Stimulated activated CD4-positive, alpha-beta T cell treated with anti-CD3 and anti-CD28 coated beads, TNF-alpha, amount 100 ng/mL, for 4 hours (primary cell): ENCODE results near the gene PRDM1.
A peak's percentile ranks its signal among the peaks of the same experiment; 100 is the strongest.

Source experiments
- DNase-seq, 3 experiments: peaks; one replicate each; pipeline ENCODE4 v3.0.0-alpha.2; 2020; ENCODE audit warnings: low read depth in 3 of 3

Gene PRDM1

DNA sequence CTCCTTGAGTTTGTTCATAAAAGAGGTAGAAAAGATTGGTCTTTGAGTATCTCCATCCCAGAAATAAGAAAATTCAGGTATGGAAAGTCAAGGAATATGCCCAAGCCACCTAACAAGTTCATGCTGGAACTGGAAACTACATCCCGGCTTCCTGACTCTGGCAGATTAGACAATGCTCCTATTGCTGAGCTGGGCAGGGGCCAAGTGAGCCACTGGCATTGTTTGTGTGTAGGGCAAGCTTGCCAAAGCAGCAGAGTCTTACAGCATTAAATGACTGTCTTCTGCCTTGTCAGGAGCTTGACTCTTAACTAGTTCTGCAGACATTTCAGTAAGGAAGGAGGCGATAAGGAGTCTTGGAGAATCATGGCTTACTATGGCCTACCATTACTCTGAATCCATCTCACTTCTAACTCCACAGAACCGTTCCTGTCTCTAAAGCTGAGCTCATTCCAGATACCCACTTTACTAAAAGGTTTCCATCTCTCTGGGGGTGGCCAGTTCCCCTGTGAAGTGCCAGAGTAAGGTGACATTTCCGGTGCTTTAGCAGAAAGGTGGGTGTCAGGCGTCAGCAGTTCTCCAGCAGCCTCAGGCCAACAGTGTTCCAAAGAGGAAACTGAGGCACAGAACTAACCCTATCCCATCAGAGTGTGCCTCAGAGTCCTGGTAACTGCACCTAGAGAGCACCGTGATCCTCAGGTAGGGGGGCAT lies 30.1 kb downstream of the PRDM1 start:
- no peak for DNase-seq

DNA sequence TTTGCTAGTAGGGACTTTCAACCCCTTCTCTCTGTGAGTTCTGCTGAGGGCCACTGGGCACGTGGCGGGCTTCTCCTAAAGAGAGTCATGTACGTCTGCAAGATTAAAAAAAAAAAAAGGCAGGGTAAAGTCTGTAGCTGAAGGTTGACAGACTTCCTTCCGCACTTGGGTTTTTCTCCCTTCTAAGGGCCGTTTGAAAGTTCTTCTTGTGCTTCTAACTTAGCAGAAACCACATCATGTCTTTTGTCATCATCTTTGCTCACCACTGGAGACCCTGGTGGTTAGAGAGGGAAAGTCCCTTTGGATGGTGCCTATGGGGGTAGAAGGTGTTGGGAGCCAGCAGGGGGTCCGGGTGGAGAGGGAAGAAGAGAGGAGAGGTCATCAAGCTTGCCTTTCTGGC lies 31.4 kb downstream of the PRDM1 start:
- DNase-seq: peak in 1 of 3 experiments; percentile 47

DNA sequence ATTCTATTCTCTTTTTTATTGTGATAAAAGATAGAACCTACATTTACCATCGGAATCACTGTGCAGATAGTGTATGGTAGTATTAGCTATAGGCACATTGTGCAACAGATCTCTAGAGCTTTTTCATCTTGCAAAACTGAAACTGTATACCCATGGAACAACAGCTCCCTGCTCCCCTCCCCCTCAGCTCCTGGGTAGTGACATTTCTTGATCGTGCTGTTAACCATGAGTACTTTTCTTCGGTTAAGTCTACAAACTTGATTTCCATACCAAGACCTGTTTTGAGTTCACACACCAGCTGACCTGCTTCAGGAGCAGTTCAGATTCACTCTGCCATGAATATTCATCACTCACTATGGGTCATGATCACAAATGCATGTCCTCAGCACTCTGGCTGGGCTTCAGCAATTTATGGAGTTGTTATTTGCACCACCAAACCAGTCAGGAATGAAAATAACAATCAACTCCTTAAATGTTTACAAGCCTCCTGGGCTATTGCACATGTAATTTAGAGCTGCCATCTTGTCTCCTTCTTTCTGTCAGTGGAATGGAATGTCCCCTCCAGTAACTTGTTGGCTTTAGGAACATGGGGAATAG lies 32.8 kb downstream of the PRDM1 start:
- no peak for DNase-seq

DNA sequence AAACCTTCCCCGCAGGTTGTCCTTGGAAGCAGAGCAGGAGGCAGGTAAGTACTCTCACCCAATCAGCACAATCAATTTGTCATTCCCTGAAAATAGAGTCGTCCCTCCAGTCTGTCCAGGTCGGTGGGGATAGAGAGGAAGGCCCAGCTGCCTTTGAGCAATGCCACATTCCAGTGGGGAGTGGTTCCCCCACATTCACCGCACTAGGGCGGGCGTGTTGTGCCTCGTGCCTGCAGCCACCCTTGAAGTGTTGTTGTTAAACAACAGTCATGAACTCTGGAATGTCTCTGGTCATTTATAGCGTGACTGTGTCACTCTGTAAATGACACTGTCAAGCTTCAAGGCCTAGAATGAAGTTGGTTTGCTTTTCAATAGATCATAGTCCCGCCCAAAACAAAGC lies 33.4 kb downstream of the PRDM1 start:
- DNase-seq: no peak

DNA sequence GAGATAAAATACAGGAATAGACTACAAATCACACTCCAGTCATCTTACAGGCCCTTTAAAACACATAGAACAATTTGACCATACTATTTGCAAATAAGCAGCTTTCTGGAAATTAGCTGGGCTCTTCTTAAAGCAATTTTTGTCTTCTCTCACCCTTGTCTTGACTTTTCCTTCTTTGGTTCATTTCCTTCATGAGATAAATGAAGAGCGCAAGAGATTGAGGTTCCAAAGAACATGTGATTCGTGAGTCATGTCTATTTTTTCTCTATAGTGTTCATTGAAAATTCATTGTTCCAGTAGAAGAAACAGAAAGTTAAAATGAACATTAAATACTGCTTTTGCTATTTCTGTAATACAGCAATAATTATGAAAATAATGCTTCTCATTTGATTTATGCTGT lies 33.9 kb downstream of the PRDM1 start:
- no peak for DNase-seq

DNA sequence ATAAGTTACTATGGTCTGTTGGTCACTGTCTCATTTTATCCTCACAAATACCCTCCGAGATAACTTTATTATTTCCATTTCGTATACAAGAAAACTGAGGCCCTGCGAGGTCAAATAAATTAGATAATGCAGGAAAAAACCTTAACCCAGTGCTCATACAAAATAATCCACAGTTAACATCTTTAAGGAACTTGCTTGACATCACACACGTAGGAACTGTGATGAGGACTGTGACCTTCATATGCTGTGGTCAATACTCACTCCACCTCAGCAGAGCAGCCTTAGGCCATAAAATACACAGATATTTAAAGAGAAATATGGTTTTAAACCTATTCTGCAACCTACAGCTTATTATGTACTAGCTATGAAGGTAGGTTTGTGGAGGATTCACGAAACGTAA lies 34.3 kb downstream of the PRDM1 start:
- no peak for DNase-seq

DNA sequence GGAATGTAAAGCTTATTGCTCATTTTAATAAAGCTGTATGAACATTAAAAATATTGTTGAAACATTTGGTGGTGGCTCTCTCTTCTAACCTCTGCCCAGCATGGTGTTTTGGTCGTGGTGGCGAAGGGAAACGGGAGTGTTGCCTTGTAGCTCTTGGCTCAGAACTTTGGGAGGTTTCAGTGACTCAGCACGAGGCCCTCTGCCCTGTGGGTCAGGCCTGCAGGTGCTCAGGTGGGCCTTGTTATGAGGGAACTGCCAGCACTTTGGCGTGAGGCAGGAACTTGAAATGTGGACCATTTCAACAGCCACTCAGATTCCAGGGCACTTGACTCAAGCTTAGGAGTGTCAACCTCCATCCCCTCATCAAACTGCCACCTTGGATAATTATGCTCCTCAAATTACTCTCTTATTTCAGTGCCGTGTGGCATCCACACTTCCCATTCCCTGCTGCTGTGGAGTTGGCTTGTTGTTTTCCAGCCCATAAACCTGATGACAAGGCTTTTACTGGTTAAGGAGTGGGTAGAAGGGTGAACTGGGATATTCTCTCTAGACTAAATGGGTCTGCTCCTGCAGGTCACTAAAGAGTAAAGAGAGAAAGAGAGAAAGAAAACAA lies 36.3 kb downstream of the PRDM1 start:
- DNase-seq: no peak

DNA sequence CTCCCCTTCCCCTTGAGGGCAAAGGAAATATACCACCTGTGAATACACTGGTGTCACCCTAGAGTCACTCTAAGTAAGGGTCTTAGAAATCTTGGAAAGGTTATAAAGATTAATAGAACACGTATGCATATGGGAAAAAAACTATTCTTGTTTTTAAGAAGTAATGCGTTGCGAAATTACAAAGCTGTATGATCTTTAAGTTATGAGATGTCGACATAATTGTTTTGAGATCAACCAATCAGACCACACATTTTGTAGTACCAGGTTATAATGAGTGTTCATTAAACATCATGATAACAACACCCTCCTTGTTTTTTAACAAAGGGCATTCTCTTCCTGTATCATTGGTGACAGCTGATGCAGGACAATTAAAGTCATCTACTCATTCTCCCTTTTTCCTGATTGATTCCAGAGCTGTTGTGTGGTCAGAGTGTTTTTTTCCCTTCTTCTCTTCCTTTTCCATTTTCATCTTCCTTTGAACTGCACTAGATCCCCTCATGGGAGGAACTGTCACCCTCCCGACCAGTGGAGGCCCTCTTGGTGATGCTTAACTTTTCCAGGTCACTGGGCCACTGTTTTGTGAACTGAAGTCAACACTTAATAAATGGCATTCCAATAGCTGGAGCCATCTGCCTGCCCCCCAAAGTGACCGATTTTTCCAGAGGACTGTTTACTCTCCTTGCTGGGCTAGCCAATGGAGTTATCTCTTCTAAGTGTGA lies 37.0 kb downstream of the PRDM1 start:
- no peak for DNase-seq

DNA sequence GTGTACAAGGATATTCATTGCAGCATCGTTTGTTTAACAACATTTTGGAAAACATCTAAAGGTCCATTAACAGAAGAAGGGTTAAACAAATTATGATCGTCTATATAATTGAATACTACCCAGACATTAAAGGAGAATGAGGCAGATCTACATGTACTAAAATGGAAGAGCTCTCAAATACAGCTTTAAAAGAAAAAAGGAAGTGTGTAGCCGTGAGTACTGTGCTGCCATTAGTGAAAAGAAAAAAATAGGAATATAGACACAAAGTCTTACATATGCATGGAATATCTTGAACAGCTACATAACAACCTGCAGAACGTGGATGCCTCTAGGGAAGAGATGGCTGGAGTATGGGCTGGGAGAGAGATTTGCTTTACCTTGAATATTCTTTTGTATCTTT lies 37.9 kb downstream of the PRDM1 start:
- DNase-seq: no peak

DNA sequence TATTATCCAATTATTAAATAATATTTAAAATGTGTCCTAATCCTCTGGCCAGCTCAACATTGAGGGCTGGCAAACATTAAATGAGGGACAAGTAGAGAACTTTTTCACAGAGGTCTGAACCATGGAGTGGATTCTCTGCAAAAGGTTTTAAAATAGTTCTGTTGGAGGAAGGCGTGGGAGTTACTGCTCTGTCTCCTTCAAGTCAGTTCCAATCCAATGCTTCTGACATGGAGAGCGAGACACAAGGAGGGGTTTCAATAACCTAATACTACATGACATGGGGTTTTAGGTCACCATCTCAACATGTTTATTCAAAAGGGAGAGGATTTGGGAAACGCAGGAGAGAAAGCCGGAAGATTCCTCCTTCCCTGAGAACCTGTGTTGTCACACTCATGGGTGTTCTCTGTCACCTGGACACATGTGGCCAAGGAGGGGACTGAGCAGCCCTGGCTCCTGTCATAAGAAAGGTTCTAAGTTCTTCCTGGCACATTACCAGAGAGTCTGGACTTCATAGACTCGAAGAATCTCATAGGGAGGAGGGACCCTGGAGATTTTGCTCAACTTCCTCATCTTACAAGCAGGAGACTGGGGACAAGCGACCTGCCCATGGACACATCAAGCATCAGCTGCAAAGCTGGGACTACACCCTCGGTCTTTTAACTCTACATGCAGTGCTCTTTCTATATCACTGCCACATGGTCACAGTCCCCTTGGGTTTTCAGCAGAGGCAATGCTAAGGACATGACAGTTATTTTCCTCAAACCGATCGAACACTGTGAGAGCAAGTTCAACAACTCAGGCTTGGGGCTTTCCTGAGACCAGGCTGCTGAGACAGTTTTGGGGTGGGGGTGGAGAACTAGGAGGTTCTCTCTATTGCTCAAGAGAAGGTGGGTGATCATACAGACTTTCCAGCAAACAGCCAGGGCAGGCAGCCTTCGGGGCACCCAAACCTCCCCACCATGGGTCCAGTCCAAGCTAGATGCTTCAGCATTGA lies 38.6 kb downstream of the PRDM1 start:
- DNase-seq: no peak

DNA sequence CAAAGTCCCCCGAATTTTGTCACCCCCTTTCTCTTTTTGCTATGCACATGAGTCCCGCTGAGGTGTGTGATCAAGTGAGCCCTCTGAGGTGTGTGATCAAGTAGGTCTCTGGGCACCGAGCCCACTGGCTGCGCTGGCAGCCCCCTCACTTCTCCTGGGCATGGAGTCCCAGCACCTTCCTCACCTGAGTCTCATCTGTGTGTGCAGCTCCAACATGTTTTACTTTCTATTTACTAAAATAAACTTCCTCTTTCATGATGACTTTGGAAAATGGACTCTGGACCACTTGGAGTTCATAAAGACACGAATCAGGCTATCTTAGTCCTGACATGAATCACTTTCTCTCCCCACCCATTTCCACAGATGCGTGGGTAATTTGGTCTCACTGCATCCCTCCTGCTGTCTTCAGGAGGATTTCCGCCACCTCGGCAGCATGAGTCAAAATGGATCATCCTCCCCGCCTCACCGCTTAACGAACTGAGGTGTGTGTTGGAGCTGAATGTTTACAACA lies 39.8 kb downstream of the PRDM1 start:
- DNase-seq: no peak

DNA sequence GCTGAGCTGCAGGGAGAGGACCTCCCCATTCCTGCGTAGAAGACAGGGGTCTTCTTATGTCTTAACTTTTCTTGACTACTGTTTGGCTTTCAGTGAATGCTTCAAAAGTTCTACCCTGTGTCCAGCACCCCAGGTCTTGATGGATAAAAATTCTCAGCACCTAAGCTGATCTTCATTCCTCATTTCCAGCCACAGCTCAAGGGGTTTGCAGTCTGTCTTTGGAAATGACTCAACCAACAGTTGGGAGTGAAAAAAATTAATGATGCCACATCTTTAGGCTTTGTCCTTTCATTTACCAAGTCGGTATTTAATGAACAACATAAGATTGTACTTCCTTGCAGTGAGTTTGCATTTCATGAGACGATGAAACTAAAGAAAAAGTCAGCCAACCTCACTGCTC lies 40.3 kb downstream of the PRDM1 start:
- no peak for DNase-seq

DNA sequence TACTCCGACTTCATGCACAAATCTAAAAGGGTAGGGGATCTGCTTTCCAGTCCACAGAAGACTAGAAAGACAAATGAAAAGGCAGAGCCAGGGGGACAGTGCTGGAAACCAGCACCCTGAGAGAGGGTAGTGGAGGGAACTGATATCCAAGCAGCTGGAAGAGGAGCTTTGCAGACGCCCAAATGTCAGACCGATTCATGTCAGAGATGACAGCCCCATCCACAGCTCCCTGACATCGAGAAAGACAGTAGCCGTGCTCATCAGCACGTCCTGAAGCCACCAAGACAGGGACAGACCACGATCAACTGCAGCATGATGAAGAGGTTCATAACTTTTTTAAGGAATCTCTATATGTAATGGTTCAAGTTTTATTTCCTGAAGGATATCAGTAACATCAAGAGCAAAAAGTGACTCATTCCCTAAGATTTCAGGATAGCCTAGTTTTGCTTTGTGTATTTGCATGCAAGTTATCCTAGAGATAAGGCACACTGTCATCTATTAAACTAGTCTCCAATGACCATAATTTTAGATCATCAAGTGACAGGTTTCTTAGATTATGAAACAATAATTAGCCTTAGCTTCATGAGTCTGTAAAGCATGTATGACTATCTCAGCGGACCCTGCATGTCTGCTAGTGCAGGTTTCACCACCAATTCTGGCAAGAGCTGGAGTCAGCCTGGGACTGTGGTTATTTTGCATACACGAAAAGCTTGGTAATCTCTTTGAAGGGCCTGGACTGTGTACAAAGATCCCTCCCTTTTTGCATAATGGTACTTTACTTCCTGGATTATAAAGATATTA lies 43.0 kb downstream of the PRDM1 start:
- DNase-seq: no peak

DNA sequence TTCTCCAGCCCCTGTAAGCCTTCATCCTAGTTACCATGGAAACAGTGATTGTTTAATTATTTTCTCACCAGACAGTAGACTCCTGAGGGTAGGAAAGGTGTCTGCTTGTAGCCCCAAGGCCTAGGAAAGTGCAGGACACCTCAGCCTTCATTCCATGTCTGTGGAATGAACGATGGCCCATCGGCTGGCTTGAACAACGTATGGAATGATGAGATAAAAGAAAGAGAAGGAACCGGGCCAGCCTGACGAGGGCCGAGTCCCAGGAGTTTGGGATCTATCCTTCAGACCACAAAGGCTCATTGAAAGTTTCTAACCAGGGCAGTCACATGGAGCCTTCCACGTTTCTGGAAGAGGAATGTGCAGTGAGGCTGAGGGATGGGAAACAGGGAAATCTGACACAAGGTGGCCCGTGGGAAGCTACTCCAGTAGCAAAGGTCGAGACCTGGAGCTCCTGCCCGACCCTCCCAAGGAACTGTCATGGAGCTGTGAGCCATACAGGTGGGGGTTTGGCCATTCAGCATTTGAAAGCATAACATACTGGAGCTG lies 46.1 kb downstream of the PRDM1 start:
- no peak for DNase-seq

DNA sequence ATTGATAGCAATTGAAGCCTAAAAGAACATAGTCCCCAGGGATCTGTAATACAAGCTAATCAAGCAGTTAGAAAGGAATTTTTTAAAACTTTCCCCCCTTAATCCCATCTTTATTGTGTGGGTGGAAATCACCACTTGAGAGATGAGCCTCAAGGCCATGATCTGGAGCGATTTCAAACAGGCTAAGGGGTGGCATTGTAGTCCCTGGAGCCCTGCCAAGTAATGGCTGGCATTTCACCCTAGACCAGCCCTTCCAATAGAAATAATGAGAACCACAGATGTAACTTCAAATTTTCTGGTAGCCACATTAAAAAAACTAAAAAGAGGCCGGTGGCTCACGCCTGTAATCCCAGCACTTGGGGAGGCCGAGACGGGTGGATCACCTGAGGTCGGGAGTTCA lies 46.9 kb downstream of the PRDM1 start:
- DNase-seq: no peak

DNA sequence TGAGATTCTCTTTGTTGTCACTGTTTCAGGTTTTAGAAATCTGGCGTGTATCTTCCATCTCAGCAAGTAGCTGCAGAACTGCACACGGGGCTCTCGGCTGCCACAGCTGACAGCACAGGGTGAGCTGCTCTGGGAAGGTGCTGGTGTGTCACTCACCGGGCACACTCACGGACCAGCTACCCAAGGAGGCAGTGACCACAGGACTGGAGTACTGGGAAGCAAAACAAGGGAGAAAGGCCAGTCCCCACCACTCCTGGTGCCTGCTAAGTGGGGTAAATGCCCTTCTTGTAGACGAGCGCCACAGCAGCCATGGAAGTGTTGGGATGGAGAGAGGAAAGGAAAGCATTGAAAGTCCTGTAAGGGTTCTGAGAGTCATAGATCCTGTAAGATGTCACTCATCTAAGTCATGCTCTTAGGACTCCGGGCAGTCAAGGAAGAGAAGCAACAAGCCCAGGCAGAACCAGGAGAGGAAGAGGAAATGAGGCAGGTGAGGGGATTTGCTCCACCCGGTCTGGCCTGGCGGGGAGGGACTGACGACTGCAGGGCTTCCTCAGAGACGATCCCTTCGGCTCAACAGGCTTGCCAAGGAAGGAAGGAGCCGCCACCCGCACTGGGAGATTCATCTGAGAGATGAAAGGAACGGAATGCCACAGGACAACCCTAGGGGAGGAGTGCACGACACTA lies 48.1 kb downstream of the PRDM1 start:
- no peak for DNase-seq

DNA sequence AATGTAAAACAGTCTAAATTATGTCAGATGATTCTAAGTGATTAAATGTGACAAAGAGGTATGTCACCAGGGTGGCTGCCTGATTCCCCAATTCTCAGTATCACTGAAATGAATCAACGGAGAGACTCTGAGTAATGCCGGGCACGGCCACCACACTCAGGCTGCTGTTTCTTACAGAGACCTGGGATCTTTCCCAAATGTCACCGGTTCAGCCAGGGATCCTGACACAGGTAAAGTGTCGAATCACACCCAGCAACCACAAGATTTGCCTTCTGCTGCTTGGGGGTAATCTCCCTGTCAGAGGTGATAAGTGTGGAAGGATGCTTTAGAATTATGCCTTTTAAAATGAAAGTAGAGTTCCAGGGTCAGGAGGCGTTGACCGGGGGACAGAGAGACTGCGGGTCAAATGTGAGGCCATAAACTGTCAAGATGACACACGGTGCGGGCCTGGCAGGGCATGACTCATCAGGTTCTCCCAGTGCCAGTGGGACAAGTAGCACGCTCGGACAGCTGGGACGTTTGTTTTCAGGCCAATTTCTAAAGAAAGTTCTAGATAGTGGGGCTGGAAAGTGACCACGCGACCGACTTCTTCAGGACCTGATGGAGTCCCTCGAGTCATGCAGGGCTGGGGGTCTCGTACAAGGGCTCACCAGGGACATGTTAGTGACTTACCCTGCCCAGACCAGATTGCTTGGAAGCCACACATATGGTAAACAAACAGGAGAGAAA lies 48.9 kb downstream of the PRDM1 start:
- no peak for DNase-seq

DNA sequence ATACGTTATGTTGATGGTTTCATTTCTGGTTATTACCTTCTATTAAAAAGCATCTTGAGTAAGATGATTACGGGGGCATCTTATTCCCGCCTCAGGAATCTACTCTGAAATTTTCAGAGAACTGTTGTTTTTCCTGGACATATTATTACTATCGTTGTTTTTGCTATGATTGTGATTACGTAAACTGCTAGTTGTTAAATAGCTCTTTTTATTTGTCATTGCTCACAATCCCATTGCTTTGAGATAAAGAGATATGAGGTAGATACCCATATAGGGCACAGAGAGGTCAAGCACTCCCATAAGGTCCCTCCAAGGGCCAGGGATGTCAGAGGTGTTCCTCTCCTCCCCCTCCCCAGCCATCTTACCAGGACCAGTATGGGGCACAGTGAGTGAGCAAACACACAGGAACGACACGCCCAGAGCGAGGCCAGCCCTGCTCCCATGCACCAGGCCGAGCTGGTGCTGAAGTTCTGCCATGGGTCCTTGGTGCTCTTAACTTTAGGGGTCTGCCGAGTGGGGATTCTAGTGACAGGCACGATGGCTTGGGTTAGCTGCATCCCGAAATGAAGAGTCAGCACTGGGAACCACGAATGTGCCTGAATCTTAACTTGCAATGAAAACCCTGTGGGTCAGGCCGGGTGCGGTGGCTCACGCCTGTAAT lies 49.9 kb downstream of the PRDM1 start:
- DNase-seq: no peak
